Mesendoderm (in vitro differentiated cells): ENCODE measurements around the gene PLD5.

Source experiments
- DNase-seq: peaks from one replicate; pipeline ENCODE4 v3.0.0; 2013
- H2AK5ac ChIP-seq: 2 replicates; pipeline ENCODE4 v1.6.1; 2013; ENCODE audit warnings: low read length, inconsistent platforms
- H2BK120ac ChIP-seq: 2 replicates; pipeline ENCODE4 v1.6.1; 2013; ENCODE audit warnings: low read depth, mild to moderate bottlenecking, low read length, moderate library complexity, mixed read lengths
- H2BK15ac ChIP-seq: replicated peaks from 2 replicates; pipeline ENCODE4 v1.6.1; 2013; ENCODE audit warnings: low read depth, mild to moderate bottlenecking, moderate library complexity
- H2BK5ac ChIP-seq: 2 replicates; pipeline ENCODE4 v1.6.1; 2013; ENCODE audit warnings: low read length, inconsistent platforms
- H3K18ac ChIP-seq: 2 replicates; pipeline ENCODE4 v1.6.1; 2013; ENCODE audit warnings: mild to moderate bottlenecking, low read length, mixed read lengths
- H3K23ac ChIP-seq: one replicate; pipeline ENCODE4 v1.6.1; 2013; ENCODE audit warnings: low read length
- H3K27ac ChIP-seq: 2 replicates; pipeline ENCODE4 v1.5.1; 2013; ENCODE audit warnings: low read depth, mild to moderate bottlenecking, inconsistent platforms, low read length, moderate library complexity
- H3K27me3 ChIP-seq: 2 replicates; pipeline ENCODE4 v1.6.1; 2013; ENCODE audit warnings: low read length, control low read depth, mild to moderate bottlenecking, inconsistent platforms; ENCODE audit not compliant: insufficient read depth, poor library complexity
- H3K36me3 ChIP-seq: 2 replicates; pipeline ENCODE4 v1.6.1; 2013; ENCODE audit warnings: low read length, inconsistent platforms; ENCODE audit not compliant: control insufficient read depth, insufficient read depth
- H3K4ac ChIP-seq: one replicate; pipeline ENCODE4 v1.6.1; 2013; ENCODE audit warnings: low read depth, mild to moderate bottlenecking, low read length, moderate library complexity
- H3K4me1 ChIP-seq: 2 replicates; pipeline ENCODE4 v1.6.1; 2013; ENCODE audit warnings: low read depth, low read length, inconsistent platforms; ENCODE audit not compliant: control insufficient read depth
- H3K4me2 ChIP-seq: 2 replicates; pipeline ENCODE4 v1.6.1; 2013; ENCODE audit warnings: low read length
- H3K4me3 ChIP-seq: 2 replicates; pipeline ENCODE4 v1.5.1; 2013; ENCODE audit warnings: mild to moderate bottlenecking, low read length
- H3K56ac ChIP-seq: one replicate; pipeline ENCODE4 v1.6.1; 2013; ENCODE audit warnings: low read length
- H3K79me1 ChIP-seq: 2 replicates; pipeline ENCODE4 v1.6.1; 2013; ENCODE audit warnings: low read length, inconsistent platforms
- H3K79me2 ChIP-seq: 2 replicates; pipeline ENCODE4 v1.6.1; 2013; ENCODE audit warnings: mild to moderate bottlenecking, low read length; ENCODE audit not compliant: control insufficient read depth, insufficient read depth
- H3K9ac ChIP-seq: 2 replicates; pipeline ENCODE4 v1.6.1; 2013; ENCODE audit warnings: low read length, inconsistent platforms
- H4K5ac ChIP-seq: one replicate; pipeline ENCODE4 v1.6.1; 2013; ENCODE audit warnings: low read length
- H4K8ac ChIP-seq: one replicate; pipeline ENCODE4 v1.6.1; 2013; ENCODE audit warnings: low read depth, mild to moderate bottlenecking, control low read depth, low read length, moderate library complexity
- WGBS: extraction: QIAGEN DNeasy Blood & Tissue Kit; methylation state at CpG from one replicate; pipeline ENCODE4 v1.1.7; 2013; ENCODE audit warnings: low lambda C conversion rate, missing lambda C conversion rate; ENCODE audit not compliant: insufficient coverage; ENCODE audit errors: extremely low coverage; 5-methylcytosine and 5-hydroxymethylcytosine counted together

PLD5 gene

GRCh38 chr1:242199776-242200458, 324.6 kb downstream of the PLD5 start:
- no peak overlapping the region for H3K4me3 ChIP-seq
- no peak overlapping the region for H4K8ac ChIP-seq
- H3K27me3 ChIP-seq = no peaks in the 10 kb centered on the region
- no peak overlapping the region for H2AK5ac ChIP-seq
- H3K4ac ChIP-seq = no peak overlapping the region
- H3K79me1 ChIP-seq = no peaks in the 10 kb centered on the region
- H4K5ac ChIP-seq = no peak overlapping the region
- no peak overlapping the region for H2BK5ac ChIP-seq
- H3K56ac ChIP-seq = no peak overlapping the region
- no CpG with 5 or more reads among the region's 8 CpGs for WGBS
- no peak for DNase-seq
- no peak overlapping the region for H2BK120ac ChIP-seq
- H3K4me2 ChIP-seq = no peak overlapping the region
- no peaks in the 10 kb centered on the region for H3K4me1 ChIP-seq
- no peak overlapping the region for H3K9ac ChIP-seq
- no peak overlapping the region for H3K27ac ChIP-seq
- no peak overlapping the region for H3K18ac ChIP-seq
- no peaks in the 10 kb centered on the region for H3K79me2 ChIP-seq
- no peaks in the 10 kb centered on the region for H3K36me3 ChIP-seq
- H2BK15ac ChIP-seq = no peak overlapping the region
- H3K23ac ChIP-seq = no peak overlapping the region

GRCh38 chr1:242197907-242198820, 326.3 kb downstream of the PLD5 start:
- no peak overlapping the region for H3K4ac ChIP-seq
- no peak overlapping the region for H3K23ac ChIP-seq
- no peak overlapping the region for H2BK120ac ChIP-seq
- no peak overlapping the region for H3K56ac ChIP-seq
- DNase-seq = no peak
- H4K5ac ChIP-seq = no peak overlapping the region
- no peak overlapping the region for H2BK15ac ChIP-seq
- no peak overlapping the region for H3K9ac ChIP-seq
- no peaks in the 10 kb centered on the region for H3K36me3 ChIP-seq
- H3K4me2 ChIP-seq = no peak overlapping the region
- no peaks in the 10 kb centered on the region for H3K27me3 ChIP-seq
- no peak overlapping the region for H3K18ac ChIP-seq
- no peak overlapping the region for H2AK5ac ChIP-seq
- no peak overlapping the region for H3K4me3 ChIP-seq
- no peaks in the 10 kb centered on the region for H3K4me1 ChIP-seq
- H3K79me1 ChIP-seq = no peaks in the 10 kb centered on the region
- no peak overlapping the region for H3K27ac ChIP-seq
- no peaks in the 10 kb centered on the region for H3K79me2 ChIP-seq
- WGBS = no CpG with 5 or more reads among the region's 9 CpGs
- H2BK5ac ChIP-seq = no peak overlapping the region
- H4K8ac ChIP-seq = no peak overlapping the region

GRCh38 chr1:242196914-242197313, 327.6 kb downstream of the PLD5 start:
- no peaks in the 10 kb centered on the region for H3K36me3 ChIP-seq
- no peak for DNase-seq
- H4K5ac ChIP-seq = no peak overlapping the region
- no peak overlapping the region for H3K4me2 ChIP-seq
- no peak overlapping the region for H3K23ac ChIP-seq
- H3K27ac ChIP-seq = no peak overlapping the region
- H3K4me3 ChIP-seq = no peak overlapping the region
- no peaks in the 10 kb centered on the region for H3K79me1 ChIP-seq
- H2BK5ac ChIP-seq = no peak overlapping the region
- no peaks in the 10 kb centered on the region for H3K79me2 ChIP-seq
- WGBS = no CpG with 5 or more reads among the region's 5 CpGs
- no peak overlapping the region for H3K4ac ChIP-seq
- no peak overlapping the region for H3K9ac ChIP-seq
- no peaks in the 10 kb centered on the region for H3K27me3 ChIP-seq
- H3K18ac ChIP-seq = no peak overlapping the region
- no peak overlapping the region for H2BK120ac ChIP-seq
- H2BK15ac ChIP-seq = no peak overlapping the region
- no peak overlapping the region for H4K8ac ChIP-seq
- H3K56ac ChIP-seq = no peak overlapping the region
- no peak overlapping the region for H2AK5ac ChIP-seq
- no peaks in the 10 kb centered on the region for H3K4me1 ChIP-seq

- no peaks in the 10 kb centered on the region for H3K79me2 ChIP-seq
These were observed 328.4 kb downstream of the PLD5 start for GRCh38 chr1:242196101-242196500.

GRCh38 chr1:242189591-242189990, 334.9 kb downstream of the PLD5 start:
- Histone ChIP-seq H3K4me3 (no peak overlapping the region), H3K36me3 (no peaks in the 10 kb centered on the region), H3K23ac (no peak overlapping the region), H3K9ac (no peak overlapping the region), H3K79me2 (no peaks in the 10 kb centered on the region), H3K27me3 (no peaks in the 10 kb centered on the region), H4K5ac (no peak overlapping the region), H3K27ac (no peak overlapping the region), H3K18ac (no peak overlapping the region), H3K56ac (no peak overlapping the region), H2BK5ac (no peak overlapping the region), H3K4me1 (no peaks in the 10 kb centered on the region), H2BK120ac (no peak overlapping the region), H3K79me1 (no peaks in the 10 kb centered on the region), H3K4me2 (no peak overlapping the region), H3K4ac (no peak overlapping the region), H2BK15ac (no peak overlapping the region), H4K8ac (no peak overlapping the region), H2AK5ac (no peak overlapping the region)
- no CpG with 5 or more reads among the region's 2 CpGs for WGBS
- peak; percentile 49 for DNase-seq

More at GRCh38 chr1:242196101-242196500, 328.4 kb downstream of the PLD5 start:
- no peak overlapping the region for H3K4me3 ChIP-seq
- no peaks in the 10 kb centered on the region for H3K79me1 ChIP-seq
- no peak overlapping the region for H3K9ac ChIP-seq
- no peak overlapping the region for H3K4me2 ChIP-seq
- H2AK5ac ChIP-seq = no peak overlapping the region
- WGBS = no CpG with 5 or more reads among the region's 7 CpGs
- no peak overlapping the region for H3K18ac ChIP-seq
- H2BK5ac ChIP-seq = no peak overlapping the region
- no peak overlapping the region for H3K4ac ChIP-seq
- no peak overlapping the region for H4K5ac ChIP-seq
- no peak overlapping the region for H3K23ac ChIP-seq
- H3K27me3 ChIP-seq = no peaks in the 10 kb centered on the region
- no peak overlapping the region for H2BK15ac ChIP-seq
- H3K27ac ChIP-seq = no peak overlapping the region
- no peaks in the 10 kb centered on the region for H3K4me1 ChIP-seq
- H2BK120ac ChIP-seq = no peak overlapping the region
- no peak overlapping the region for H3K56ac ChIP-seq
- no peak overlapping the region for H4K8ac ChIP-seq
- H3K36me3 ChIP-seq = no peaks in the 10 kb centered on the region
- peak; percentile 29 for DNase-seq
